Keratinocyte (primary cell): Measurements from ENCODE around the gene CGB7. TPM values are rescaled to one million over a fixed set of nuclear protein-coding genes. Genes with fewer than 3 reads are reported as not detected.
"Not testable (repeated sequence)": the region's sequence is repeated elsewhere in the genome, so short reads cannot be mapped to it uniquely, and the experiment has no call there.

Source experiments
- DNase-seq: peaks from one replicate; pipeline ENCODE4 v3.0.0-alpha.2; 2011; ENCODE audit warnings: low read depth, missing footprints, low spot score
- FAIRE-seq: peaks from 2 replicates; lab custom pipeline; 2011; peaks lifted over from hg19 to GRCh38; lab: Jason Lieb, UNC
- H2AFZ ChIP-seq: 2 replicates; pipeline ENCODE4 v1.6.0; 2012; ENCODE audit warnings: low read length, control low read depth, inconsistent platforms; ENCODE audit not compliant: control insufficient read depth
- H3K27ac ChIP-seq: 2 replicates; pipeline ENCODE4 v1.5.1; 2011; ENCODE audit warnings: low read length; ENCODE audit not compliant: control insufficient read depth, insufficient read depth
- H3K27me3 ChIP-seq: 3 replicates; pipeline ENCODE4 v1.6.0; 2011; ENCODE audit warnings: low read length; ENCODE audit not compliant: control insufficient read depth, insufficient read depth; ENCODE audit errors: extremely low read depth
- H3K36me3 ChIP-seq, 2 experiments: 2 replicates in 1 of 2; 3 replicates in 1 of 2; pipeline ENCODE4 v1.5.1; 2011; ENCODE audit warnings: low read length in 2 of 2, mild to moderate bottlenecking in 1 of 2; ENCODE audit not compliant: control insufficient read depth in 2 of 2, insufficient read depth in 2 of 2; ENCODE audit errors: extremely low read depth in 1 of 2
- H3K4me1 ChIP-seq: 3 replicates; pipeline ENCODE4 v1.5.1; 2011; ENCODE audit warnings: low read length; ENCODE audit not compliant: control insufficient read depth, insufficient read depth; ENCODE audit errors: extremely low read depth
- H3K4me2 ChIP-seq: 3 replicates; pipeline ENCODE4 v1.6.0; 2011; ENCODE audit warnings: low read depth, low read length; ENCODE audit not compliant: control insufficient read depth, insufficient read depth; ENCODE audit errors: extremely low read depth
- H3K4me3 ChIP-seq, 3 experiments: fragments of 200-600 bp in 1 of 3; sonication (generic) in 1 of 3; 2 replicates in 2 of 3; 3 replicates in 1 of 3; pipeline ENCODE4 v1.5.1; 2011 to 2016; ENCODE audit warnings: low read length in 3 of 3, mild to moderate bottlenecking in 3 of 3, control low read depth in 2 of 3, inconsistent platforms in 1 of 3, low read depth in 1 of 3, mixed read lengths in 1 of 3, mixed run types in 1 of 3, moderate library complexity in 1 of 3; ENCODE audit not compliant: control insufficient read depth in 2 of 3, insufficient read depth in 2 of 3; ENCODE audit errors: extremely low read depth in 1 of 3
- H3K79me2 ChIP-seq: 2 replicates; pipeline ENCODE4 v1.6.0; 2012; ENCODE audit warnings: low read length; ENCODE audit not compliant: control insufficient read depth, insufficient read depth
- H3K9ac ChIP-seq: 3 replicates; pipeline ENCODE4 v1.6.0; 2011; ENCODE audit warnings: low read length; ENCODE audit not compliant: control insufficient read depth, insufficient read depth; ENCODE audit errors: extremely low read depth
- H3K9me1 ChIP-seq: 3 replicates; pipeline ENCODE4 v1.6.0; 2011; ENCODE audit warnings: low read length; ENCODE audit not compliant: control insufficient read depth, insufficient read depth; ENCODE audit errors: extremely low read depth
- H3K9me3 ChIP-seq: 2 replicates; pipeline ENCODE4 v1.5.1; 2012; ENCODE audit warnings: low read depth, low read length; ENCODE audit not compliant: control insufficient read depth
- H4K20me1 ChIP-seq: 3 replicates; pipeline ENCODE4 v1.6.0; 2011; ENCODE audit warnings: low read length; ENCODE audit not compliant: control insufficient read depth, insufficient read depth; ENCODE audit errors: extremely low read depth
- dilution Hi-C: fragments of 300-500 bp; cut with MboI; formaldehyde crosslinking; loops from one replicate; pipeline ENCODE4 v1.7.0; 2020; ENCODE audit warnings: low sequenced_read_pairs; ENCODE audit not compliant: extremely low pct_ligation_motif_present
- polyA plus RNA-seq, 5 experiments: library from polyadenylated mRNA; depleted of rRNA in 3 of 5; stranded (reverse) in 3 of 5; stranded (forward) in 1 of 5; unstranded in 1 of 5; fragments of >200 nt; gene quantifications; 1 replicate in 1 of 5; 2 replicates in 3 of 5; 3 replicates in 1 of 5; pipeline versions ENCODE4 v1.2.1 to v1.2.3, GENCODE V29; 2011 to 2012; ENCODE audit warnings: missing spikeins in 2 of 5, low read depth in 1 of 5, low replicate concordance in 1 of 5
- TF ChIP-seq, protein P1 (sequence below), 3 experiments: IDR thresholded peaks in 1 of 3; conservative IDR thresholded peaks in 1 of 3; optimal IDR thresholded peaks in 1 of 3; 2 replicates in 2 of 3; 3 replicates in 1 of 3; pipeline versions ENCODE3 to v1.5.1; 2011; ENCODE audit warnings: low read length in 3 of 3, mild to moderate bottlenecking in 3 of 3, moderate library complexity in 2 of 3, control low read depth in 1 of 3, inconsistent platforms in 1 of 3; ENCODE audit not compliant: insufficient read depth in 2 of 3; ENCODE audit errors: extremely low read depth in 1 of 3

CGB7 gene
- polyA plus RNA-seq, 1 donor (not counting 4 experiments of a cell fraction or from before 2014, with no cell fraction given), result 0.92 TPM

DNA sequence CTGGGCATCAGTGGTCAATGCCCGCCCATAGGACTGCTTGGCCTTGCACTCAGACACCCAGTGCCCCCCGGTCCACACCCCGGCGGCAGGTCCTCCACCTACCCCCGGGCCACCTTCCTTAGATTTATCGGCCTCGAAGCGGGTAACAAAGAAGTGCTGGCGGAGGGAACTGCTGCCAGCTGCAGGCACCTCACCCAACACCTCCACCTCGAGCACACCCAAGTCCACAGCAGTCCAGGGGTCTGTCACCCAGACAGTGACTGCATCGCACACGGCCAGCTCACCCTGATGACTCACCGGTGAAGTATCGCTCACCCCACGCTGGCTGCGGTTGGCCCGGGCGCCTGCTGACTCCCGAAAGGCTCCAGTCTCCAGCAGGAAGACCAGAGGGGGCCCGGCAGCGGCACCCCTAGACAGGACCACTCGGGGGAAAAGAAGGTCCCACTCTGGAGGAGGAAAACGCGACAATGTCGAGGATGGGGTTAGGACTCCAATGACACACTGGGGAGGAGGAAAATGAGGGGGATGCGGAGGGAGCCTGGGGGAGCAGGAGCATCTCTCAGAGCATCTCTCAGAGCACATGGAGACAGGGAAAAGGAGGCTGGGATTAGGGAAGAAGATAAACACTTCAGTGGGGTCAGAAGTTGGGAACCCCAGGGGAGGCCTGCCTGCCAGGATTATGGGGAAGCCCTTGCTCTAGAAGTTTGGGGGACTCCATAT lies 18.8 kb downstream of the CGB7 start:
- FAIRE-seq, dilution Hi-C loops, H3K4me3 ChIP-seq, H3K27ac ChIP-seq, H3K9me1 ChIP-seq, H3K4me1 ChIP-seq, H3K9me3 ChIP-seq, H3K4me2 ChIP-seq, H2AFZ ChIP-seq, H3K9ac ChIP-seq, H3K27me3 ChIP-seq, H3K79me2 ChIP-seq, DNase-seq, H4K20me1 ChIP-seq, H3K36me3 ChIP-seq: not testable (repeated sequence)

- H3K27me3 ChIP-seq, H3K79me2 ChIP-seq, H3K4me2 ChIP-seq, FAIRE-seq, H3K9me3 ChIP-seq, dilution Hi-C loops, H3K4me3 ChIP-seq, H3K27ac ChIP-seq, DNase-seq, H4K20me1 ChIP-seq, H3K9ac ChIP-seq, H3K9me1 ChIP-seq, H3K4me1 ChIP-seq, H2AFZ ChIP-seq, H3K36me3 ChIP-seq: not testable (repeated sequence)
These were observed 19.4 kb downstream of the CGB7 start for GRCh38 chr19:49038111-49038510.

DNA sequence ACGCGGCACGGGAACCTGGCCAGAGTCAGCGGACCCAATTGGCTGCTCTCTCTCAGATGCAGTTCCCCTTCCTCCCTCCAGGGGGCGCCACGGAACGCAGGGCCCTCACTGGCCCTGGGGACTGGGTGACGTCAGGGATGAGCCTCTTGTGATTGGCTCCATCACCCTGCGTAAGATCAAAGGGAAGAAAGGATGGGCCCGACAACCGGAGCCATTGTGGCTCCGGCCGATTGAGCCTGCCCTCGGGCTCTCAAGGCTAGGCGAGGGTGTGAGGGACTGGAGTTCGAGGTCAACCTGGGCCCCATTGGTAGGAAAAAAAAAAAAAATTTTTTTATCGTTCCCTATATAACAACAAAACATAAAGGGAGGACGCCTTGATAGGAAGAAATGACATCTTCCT lies 20.7 kb downstream of the CGB7 start, which contains the start of gene CGB1:
TSS of gene CGB1 (minus strand) at position 81 of the 400 bp plus-strand sequence. CDS start 184 bp downstream, outside the sequence.
- DNase-seq, H3K79me2 ChIP-seq, H2AFZ ChIP-seq, H3K9me1 ChIP-seq, dilution Hi-C loops, H3K27me3 ChIP-seq, H3K9ac ChIP-seq, H3K9me3 ChIP-seq, H3K27ac ChIP-seq, FAIRE-seq, H4K20me1 ChIP-seq, H3K4me1 ChIP-seq, H3K4me3 ChIP-seq, H3K4me2 ChIP-seq, H3K36me3 ChIP-seq: not testable (repeated sequence)
- TF ChIP-seq, protein P1, sequence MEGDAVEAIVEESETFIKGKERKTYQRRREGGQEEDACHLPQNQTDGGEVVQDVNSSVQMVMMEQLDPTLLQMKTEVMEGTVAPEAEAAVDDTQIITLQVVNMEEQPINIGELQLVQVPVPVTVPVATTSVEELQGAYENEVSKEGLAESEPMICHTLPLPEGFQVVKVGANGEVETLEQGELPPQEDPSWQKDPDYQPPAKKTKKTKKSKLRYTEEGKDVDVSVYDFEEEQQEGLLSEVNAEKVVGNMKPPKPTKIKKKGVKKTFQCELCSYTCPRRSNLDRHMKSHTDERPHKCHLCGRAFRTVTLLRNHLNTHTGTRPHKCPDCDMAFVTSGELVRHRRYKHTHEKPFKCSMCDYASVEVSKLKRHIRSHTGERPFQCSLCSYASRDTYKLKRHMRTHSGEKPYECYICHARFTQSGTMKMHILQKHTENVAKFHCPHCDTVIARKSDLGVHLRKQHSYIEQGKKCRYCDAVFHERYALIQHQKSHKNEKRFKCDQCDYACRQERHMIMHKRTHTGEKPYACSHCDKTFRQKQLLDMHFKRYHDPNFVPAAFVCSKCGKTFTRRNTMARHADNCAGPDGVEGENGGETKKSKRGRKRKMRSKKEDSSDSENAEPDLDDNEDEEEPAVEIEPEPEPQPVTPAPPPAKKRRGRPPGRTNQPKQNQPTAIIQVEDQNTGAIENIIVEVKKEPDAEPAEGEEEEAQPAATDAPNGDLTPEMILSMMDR (optimal IDR thresholded peaks at IDR 0.05 in 1 of 3, IDR thresholded peaks at IDR 0.05 in 1 of 3, conservative IDR thresholded peaks at IDR 0.05 in 1 of 3; ENCODE audit: extremely low read depth in 1 of 3, insufficient read depth in 2 of 3, low read length in 3 of 3), result peak in 2 of 3 experiments; percentile 44 to 51
